ENCODE data around the gene PDE4A.

GRCh38 chr19:10398819-10399218 lies 21.5 kb upstream of the PDE4A start:
- TF ChIP-seq ZNF274 (IDR thresholded peaks at IDR 0.05; ENCODE audit: insufficient read depth, insufficient read length) (no peak), REST (IDR thresholded peaks at IDR 0.05; ENCODE audit: low read depth, low read length) (no peak), CEBPB (IDR thresholded peaks at IDR 0.05; ENCODE audit: borderline replicate concordance in 1 of 2, low read depth in 2 of 2, low read length in 2 of 2) (no peak), ETV6 (conservative IDR thresholded peaks at IDR 0.05 in 1 of 2, IDR thresholded peaks at IDR 0.05 in 1 of 2; ENCODE audit: borderline replicate concordance in 1 of 2, low read depth in 1 of 2) (no peak), CHD2 (IDR thresholded peaks at IDR 0.05; ENCODE audit: borderline replicate concordance, low read depth, low read length) (no peak), RFX5 (IDR thresholded peaks at IDR 0.05; ENCODE audit: low read depth, low read length) (no peak)
- TF ChIP-seq, protein P1, sequence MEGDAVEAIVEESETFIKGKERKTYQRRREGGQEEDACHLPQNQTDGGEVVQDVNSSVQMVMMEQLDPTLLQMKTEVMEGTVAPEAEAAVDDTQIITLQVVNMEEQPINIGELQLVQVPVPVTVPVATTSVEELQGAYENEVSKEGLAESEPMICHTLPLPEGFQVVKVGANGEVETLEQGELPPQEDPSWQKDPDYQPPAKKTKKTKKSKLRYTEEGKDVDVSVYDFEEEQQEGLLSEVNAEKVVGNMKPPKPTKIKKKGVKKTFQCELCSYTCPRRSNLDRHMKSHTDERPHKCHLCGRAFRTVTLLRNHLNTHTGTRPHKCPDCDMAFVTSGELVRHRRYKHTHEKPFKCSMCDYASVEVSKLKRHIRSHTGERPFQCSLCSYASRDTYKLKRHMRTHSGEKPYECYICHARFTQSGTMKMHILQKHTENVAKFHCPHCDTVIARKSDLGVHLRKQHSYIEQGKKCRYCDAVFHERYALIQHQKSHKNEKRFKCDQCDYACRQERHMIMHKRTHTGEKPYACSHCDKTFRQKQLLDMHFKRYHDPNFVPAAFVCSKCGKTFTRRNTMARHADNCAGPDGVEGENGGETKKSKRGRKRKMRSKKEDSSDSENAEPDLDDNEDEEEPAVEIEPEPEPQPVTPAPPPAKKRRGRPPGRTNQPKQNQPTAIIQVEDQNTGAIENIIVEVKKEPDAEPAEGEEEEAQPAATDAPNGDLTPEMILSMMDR (IDR thresholded peaks at IDR 0.05 in 2 of 3, conservative IDR thresholded peaks at IDR 0.05 in 1 of 3; ENCODE audit: control insufficient read depth in 2 of 3, extremely low read depth in 1 of 3, insufficient read depth in 1 of 3, low read depth in 3 of 3, low read length in 3 of 3): no peak
- TF ChIP-seq, protein P2, sequence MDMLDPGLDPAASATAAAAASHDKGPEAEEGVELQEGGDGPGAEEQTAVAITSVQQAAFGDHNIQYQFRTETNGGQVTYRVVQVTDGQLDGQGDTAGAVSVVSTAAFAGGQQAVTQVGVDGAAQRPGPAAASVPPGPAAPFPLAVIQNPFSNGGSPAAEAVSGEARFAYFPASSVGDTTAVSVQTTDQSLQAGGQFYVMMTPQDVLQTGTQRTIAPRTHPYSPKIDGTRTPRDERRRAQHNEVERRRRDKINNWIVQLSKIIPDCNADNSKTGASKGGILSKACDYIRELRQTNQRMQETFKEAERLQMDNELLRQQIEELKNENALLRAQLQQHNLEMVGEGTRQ (IDR thresholded peaks at IDR 0.05; ENCODE audit: borderline replicate concordance, low read depth, low read length): no peak

All from GM12878 (cell line).